GM18909 (cell line): Measurements from ENCODE around the gene KCNH1.

Source experiments
- ATAC-seq: cut with Tn5 transposase; IDR thresholded peaks from one replicate; pipeline ENCODE4 v1.9.1; 2021; ENCODE audit warnings: mild to moderate bottlenecking; ENCODE audit not compliant: unreplicated experiment, poor library complexity

Gene KCNH1

DNA sequence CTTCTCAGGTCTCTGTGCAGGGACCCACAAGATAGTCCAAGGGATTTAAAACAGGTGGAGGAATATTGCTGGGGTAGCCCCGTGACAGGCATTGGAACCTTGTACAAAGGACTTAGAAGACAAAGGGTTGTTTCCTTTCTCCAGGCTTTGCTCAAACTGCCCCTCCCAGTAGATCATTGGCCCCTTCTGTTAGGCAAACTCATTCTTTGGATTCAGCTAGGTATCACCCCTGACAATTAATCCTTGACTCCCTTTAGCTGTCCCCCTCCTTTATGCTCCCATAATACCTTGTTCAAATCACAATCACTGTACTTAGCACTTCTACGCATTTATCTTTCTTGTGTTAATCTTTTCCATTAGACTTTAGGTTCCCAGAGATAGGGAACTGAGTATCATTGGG, 360.5 kb downstream of the KCNH1 start:
- no peak for ATAC-seq

DNA sequence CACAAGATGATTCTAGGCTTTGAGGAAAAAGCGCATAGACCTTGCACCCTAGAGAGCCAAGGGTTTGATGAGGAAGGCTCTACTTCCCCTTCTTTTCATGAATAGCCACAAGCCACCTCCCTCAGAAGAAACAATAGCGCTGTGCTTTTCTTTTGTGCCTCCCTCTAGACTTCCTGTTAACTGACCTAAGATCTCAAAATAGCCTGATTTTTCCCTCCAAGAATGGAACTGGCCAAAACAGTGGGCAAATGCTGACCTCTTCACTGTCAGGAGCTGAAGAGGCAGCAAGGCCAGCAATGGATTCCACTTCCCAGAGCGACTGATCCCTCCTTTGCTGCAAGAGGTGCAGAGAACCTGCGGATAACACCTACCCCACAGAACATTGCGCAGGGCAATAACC, 362.8 kb downstream of the KCNH1 start:
- ATAC-seq = no peak

DNA sequence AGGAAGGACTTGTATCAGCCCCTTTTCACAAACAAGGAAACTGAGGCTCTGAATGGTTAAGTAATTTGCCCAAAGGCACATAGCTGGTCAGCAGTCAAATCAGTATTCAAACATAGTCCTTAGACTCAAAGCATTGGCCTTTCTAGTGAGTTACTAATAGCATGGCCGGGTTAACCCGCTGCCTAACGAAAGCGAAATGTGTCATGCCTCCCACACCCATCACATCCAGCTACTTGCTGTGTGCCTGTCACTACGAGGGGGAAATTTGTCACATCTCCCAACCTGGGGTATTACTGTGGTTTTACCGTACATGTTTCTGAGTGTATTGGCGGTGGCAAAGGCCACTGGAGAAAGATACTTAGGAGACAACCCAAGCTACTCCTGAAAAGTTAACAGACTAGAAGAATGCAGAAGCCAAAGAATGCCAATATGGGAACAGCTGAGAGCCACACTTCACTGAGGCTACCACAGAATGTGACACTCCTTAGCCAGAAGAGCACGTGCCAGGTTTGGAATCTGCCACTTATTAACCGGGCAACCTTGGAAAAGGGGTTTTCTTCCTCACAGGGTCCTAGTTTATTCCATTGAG, 363.5 kb downstream of the KCNH1 start:
- no peak for ATAC-seq

DNA sequence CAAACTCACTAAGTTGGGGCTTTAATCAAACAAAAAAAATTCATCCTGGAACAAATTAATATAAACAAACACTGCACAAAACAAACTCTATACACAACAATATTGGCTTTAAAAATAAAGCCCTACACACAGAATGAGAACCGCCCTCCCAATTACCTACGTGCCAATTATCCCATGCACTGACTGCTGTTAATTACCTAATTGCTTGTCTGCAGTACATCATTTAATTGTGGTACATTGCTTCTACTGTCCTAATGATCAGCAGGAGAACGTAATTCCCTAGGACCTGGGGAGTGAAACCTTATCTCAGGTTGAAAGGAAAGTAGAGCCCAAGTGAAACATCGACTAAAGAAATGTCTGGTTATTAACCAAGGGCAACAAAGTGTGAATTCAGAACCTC, 364.5 kb downstream of the KCNH1 start:
- ATAC-seq = no peak

DNA sequence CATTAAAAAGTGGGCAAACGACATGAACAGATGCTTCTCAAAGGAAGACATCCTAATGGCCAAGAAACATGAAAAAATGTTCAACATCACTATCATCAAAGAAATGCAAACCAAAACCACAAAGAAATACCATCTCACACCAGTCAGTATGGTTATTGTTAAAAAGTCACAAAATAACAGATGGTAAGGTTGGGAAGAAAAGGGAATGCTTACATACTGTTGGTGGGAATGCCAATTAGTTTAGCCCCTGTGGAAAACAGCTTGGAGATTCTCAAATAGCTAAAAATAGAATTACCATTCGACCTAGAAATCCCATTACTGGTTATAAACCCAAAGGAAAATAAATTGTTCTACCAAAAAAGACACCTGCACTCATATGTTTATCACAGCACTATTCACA, 369.4 kb downstream of the KCNH1 start:
- ATAC-seq = no peak

DNA sequence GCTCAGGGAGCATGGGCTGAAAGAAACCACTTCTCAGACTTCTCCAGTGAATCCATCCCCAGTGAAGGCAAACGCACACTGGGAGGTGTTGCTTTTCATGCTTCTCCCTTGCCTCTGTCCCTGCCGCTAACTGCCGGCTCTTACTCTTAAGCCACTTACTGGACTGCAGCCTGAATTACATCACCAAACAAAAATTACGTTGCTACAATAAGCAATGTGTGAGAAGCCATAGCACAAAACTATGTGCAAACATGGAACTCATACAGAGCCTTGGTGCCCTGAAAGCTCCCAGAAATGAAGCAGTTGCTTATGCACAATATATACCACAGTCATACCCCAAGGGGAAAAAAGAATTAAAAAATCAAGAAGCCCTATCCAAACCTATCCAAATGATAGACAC, 375.2 kb downstream of the KCNH1 start:
- ATAC-seq = no peak

DNA sequence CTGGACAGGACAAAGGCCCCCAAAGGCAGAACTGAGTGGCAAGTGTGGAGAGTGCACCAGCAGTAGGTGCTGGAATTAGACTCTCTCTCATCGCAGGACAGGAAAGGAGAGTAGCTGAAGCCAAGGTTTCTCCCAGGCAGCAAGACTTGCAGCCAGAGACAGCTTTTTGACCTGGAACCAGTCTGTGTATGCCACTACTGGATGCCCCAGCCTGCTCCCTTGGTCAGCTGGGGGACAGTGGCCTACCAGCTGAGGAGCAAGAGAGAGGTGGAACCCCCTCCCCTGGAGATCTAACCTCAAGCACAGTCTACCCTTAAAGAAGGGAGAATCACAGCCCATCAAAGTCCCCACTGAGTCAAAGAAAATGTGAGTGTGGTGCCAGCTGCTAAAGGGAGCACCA, 375.7 kb downstream of the KCNH1 start:
- no peak for ATAC-seq

DNA sequence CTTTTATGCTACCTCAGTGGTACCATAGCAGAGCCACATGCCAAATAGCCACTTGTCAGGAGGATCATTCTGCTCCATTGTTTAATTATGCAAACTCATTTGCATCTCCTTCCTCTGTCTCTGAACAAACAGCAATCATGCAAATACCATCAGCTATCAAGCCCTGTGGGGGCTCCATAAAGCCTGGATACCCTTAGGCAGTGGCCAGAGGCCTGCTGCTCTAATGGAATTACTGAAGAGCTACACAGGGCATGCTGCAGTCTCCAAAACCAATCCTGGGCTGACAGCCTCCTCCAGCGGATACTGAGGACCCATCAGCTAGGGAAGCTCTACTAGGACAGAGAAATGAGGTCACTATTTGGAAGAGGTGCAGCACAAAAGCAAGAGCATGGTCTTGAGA, 376.3 kb downstream of the KCNH1 start:
- no peak for ATAC-seq

DNA sequence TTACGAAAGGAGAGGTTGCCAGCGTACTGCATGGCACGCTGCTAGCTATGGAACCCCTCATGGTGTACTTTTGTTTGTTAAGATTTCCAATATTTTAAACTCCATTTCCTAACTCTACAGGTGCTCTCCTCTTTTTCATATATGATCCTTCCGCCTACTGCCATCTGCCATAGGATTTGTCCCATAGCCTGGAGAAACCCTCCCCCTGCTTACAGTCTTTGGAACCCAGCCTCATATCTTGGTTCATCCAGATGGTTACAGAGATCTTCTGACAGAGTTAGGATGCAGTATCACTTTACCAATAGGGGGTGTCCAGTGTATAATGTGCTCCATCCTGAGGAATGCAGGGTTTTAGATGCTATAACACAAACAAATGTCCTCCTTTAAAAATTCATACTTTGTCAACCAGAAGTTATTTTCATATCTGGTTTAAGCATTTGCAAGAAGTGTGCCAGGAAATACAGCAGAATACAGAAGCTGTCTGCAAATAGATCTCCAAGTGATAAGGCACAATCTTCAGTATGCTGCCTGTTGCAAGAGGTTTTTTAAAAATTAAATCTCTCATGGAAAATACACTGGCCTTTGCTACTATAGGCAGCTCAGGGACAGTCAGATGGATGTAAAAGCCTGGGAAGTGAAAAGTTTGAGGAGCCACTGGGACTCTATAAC, 377.8 kb downstream of the KCNH1 start:
- ATAC-seq = no peak

DNA sequence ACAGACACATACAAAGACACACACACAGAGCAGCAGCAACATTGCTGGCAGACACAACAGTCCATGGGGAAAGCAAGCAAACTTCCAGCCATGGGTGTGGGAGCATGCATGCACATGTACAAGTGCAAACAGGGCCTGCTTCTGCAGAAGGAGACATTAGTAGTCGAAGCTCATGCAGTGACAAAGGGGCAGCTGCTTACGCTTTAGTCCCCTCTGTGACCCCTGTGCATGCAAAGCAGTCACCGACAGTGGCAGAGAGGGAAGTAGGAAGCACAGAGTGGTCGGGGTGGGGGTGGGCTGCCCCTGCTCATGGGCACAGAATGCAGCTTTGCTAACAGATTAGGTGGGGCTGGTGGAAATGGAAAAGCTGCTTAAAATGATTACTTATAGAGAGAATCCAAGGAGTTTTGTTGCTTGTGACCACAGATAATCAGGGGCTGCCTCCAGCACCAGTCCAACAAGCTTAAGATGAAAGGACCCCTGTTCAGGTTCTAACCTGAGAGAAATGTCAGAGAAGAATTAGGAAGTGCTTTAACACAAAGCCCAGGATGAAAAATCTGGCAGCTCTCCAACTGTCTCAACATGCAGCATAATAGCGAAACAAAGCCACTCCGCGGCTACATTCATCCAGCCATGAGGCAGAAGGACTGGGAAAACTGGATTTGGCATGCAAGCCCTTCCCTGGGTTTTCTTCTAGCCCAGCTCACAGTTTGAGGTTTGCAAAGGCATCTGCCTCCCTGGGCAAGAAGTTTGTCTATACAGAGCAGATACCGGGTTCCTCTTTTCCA, 378.9 kb downstream of the KCNH1 start:
- no peak for ATAC-seq

DNA sequence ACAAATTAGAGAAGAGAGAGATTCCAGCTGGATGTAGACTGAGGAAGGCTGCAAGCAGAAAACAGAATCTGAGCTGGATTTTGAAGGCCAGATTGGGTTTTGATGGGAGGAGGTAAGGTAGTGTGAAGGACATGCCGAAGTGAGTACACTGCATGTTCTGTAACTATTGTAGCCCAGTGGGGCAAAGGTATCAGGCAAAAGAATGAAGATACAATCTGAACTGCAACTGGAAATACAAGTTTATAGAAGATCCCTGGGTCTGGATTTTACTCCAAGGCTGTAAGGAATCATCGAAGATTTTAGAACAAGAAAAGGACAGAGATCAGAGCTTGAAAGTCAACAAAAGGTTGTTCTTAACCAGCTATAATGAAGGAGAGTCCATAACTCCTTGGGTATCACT, 382.0 kb downstream of the KCNH1 start:
- no peak for ATAC-seq

DNA sequence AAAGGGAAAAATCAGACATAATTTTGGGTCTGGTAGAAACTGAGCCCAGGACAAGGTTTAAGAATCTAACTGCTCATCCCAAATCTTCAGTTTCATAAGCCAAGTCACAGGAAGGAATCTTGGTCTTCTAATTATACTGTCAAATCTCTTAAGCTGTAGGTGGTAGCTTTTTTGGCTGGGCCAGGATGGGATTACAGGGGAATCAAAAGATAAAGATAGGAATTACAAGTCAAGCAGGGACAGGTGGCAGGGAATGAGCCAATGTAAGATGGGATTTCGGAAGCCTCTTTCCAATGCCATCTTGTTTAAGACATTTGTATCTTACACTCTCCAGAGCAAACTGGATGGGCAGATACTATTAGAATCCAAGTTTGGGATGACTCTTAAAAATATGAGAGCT, 383.5 kb downstream of the KCNH1 start:
- ATAC-seq = no peak

DNA sequence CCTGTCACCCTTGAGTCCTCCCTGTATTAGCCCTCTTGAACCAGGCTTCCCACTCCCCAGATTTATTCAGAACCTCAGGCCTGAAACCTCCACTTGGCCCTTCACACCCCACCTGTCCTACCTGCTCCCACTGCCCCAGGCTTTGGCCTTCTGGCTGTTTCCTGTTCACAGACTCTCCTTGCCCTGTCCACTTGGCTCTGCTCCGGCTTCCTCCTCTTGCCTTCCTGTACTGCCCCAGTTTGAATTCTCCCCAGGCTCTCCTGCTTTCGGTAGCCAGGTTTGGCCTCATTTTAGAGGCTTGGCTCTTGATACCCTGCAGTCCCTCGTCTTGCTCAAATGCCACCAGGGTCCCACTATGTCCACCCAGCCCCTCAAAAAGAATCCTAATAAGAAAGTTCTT, 385.2 kb downstream of the KCNH1 start:
- no peak for ATAC-seq

DNA sequence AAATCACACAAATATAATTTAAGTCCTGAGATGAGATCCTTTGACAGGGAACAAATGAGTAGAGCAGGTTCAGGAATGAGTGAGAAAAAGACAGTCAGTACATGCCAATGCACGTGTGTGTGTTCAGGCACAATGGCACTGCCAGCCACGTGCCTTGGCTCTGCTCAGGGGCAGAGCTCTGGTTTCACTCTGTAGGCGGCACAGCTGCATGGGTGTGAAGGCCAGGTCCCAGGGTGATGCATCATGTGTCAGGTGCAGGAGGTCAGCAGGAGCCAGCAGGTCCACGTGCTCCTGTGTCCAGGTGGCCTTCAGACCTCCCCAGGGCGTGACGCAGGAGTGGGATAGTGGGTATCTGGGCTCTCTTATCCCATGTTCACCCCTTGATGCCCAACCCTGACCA, 386.1 kb downstream of the KCNH1 start:
- ATAC-seq = no peak

DNA sequence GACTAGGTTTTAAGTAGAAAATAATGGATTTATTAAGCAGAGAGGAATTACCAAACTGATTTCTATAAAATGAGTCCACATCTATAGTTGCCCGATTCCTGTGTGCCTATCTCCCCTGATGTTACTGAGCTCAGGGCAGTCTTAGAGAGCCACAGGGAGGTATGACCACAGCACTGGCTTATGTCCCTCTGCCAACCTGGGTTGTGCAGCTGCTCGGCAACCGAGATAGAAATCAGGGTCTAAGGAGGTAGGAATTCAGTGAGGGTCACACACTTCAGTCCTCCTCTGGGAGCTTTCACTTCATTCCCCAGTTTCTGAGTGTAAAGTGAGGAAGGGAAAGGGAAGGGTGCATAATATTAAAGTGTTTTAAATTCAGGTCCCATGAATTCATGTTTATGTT, 386.8 kb downstream of the KCNH1 start:
- ATAC-seq = no peak

DNA sequence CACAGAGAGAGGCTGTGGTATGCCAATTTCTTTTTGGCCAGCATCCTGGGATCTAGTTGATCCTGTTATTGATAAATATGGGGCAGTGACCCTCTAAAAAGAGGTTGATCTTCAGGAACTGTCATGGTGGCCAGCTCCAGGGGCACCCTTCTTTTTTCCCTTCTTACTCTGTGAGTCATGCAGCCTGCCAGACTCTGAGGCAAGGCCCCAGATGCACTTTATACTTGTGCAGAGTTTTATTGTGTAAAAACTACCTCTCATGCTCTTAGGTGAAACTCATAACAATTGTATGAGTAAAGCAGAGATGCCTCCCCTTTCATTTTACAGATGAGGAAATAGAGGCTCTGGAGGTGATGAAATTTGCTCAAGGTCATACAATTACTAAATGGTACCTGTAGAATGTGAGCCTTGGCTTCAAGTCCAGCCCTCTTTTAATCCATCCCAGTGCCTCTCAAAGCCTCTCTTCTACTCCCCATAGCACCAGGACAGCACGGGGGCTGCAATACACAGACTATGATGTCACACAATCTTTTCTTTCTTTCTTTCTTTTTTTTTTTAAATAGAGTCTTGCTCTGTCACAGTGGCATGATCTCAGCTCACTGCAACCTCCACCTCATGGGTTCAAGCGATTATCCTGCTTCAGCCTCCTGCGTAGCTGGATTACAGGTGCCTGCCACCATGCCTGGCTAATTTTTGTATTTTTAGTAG, 387.8 kb downstream of the KCNH1 start:
- ATAC-seq = no peak

DNA sequence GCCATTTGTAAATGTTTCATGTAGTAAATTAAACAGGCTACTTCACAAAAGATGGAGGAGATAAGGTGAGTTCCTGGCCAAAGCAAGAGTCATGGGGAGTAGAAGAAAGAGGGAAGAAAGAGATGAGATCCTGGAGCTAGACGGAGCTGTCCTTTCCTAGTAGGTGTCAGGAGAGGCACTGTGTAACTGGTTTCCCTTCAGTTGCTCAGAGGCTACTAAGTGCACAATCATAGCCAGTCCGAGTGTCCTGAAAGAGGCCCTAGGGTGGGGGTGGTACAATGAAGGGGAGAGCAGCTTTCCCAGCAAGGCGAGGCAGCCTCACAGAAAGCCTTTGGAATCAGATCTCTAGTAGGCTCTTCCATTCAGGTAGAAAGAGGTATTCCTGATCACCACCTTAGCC, 390.9 kb downstream of the KCNH1 start:
- no peak for ATAC-seq

DNA sequence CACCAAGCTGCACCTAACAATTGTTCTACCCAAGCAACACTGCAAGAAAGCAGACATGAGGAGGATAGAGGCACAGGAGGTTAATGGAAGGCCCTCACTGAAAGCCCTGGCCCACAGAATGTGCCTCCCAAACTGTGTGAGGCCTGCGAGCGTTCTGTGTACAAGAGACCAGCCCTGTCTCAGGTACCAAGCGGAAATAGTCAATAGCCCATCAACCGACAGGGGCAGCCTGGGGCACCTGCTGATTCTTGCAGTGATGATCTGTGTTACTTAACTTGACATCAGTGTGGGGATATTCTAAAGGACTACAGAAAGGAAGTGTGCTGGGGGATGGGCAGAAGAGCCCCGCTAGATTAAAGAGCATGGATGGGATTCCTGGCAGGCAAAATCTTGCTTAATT, 392.4 kb downstream of the KCNH1 start:
- ATAC-seq = no peak

DNA sequence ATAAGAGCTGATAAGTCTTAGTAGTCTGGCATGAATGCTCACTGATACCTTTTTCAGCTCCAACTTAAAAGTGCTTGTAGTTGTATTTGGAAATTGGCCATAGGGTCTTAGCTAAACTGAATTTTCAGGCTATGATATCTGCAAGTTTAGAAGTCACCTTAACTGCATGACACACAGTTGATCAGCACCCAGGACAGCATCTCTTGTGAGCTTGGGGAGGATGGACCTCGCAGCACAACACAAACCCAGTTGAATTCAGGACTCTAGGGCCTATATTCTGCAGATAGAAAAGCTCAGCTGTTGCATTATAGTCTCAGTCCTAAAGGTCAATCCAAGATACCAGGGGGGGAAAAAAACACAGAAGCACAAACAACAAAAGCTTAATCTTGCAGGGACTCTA, 394.3 kb downstream of the KCNH1 start:
- ATAC-seq = no peak

DNA sequence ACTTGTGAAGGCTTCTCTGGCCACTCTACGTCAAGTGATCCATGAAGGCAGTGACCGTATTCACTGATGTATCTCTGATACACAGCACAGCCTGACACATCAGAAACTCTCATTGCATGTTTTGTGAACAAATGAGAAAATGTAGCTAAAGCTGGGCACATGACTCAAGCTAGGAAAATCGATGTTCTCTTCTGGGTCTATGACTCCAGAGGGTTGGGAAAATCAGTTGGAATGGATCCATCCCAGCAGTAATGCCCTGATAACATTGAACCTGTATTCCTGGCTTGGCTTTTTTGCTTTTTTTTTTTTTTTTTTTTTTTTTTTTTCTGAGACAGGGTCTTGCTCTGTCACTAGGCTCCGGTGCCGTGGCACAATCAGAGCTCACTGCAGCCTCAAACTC, 395.7 kb downstream of the KCNH1 start:
- no peak for ATAC-seq

DNA sequence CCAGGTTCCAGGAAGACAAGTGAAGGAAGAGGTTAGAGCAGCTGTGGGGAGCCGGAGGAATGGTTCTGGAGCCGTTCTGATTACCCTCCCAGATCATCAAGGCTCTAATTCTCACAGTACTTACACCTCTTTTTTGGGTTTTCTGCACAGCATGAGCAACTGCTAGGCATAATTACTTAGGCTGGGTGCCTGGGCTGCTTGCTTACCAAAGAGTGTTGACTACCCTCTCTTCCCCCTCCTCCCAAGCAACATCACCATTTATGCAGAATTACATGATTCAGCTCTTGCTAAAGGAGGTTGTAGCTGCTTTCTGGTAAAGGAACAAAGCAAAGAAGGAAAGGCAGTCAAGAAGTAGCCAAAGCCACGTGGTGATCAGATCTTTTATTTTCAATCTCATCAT, 397.2 kb downstream of the KCNH1 start:
- ATAC-seq = no peak
